NCI-H774 (cell line): ENCODE results near the gene LSAMP.
"Not testable (repeated sequence)": the region's sequence is repeated elsewhere in the genome, so short reads cannot be mapped to it uniquely, and the experiment has no call there.

Experiments used
- DNase-seq: peaks from one replicate; lab custom pipeline; 2025; lab: John Stamatoyannopoulos, UW

Gene LSAMP

GRCh38 chr3:116103868-116104530 is 341.3 kb downstream of the LSAMP start:
- no peak for DNase-seq

- no peak for DNase-seq
These were observed 343.2 kb downstream of the LSAMP start for GRCh38 chr3:116102037-116102436.

DNA sequence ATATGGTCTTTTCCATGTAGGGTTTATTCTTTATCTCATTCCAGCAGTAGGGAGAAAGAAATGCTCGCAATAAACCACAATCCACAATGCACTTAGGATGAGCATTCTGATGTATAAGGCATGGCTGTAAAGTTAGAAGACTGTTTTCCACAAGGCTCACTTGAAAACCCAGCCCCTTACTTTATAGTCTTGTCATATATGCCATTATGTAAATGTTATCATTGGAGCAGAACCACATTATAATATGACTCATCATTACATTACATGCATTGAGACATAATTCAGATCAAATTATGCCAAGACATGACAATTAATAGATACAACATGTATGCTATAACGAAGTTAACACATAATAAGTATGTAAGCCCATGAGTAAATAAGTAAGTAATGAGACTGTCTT is 348.1 kb downstream of the LSAMP start:
- DNase-seq: no peak

DNA sequence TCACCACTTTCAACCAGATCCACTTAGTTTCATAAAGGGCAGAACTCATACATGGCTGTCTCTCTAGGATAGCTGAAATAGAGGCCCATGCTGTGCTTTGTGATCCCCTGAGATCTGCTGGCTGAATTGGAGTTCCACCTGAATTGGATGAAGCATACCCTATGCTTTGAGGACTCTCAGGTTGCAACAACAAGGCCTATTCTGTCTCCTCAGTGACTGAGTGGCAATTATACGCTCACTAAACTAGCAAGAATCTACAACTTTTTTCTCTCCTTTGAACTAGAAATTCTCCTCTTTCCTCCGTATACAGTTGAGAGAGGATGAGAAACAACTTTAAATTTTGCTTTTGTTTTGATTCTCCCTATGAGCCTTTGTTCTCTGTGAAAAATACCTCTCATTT is 348.7 kb downstream of the LSAMP start:
- no peak for DNase-seq

DNA sequence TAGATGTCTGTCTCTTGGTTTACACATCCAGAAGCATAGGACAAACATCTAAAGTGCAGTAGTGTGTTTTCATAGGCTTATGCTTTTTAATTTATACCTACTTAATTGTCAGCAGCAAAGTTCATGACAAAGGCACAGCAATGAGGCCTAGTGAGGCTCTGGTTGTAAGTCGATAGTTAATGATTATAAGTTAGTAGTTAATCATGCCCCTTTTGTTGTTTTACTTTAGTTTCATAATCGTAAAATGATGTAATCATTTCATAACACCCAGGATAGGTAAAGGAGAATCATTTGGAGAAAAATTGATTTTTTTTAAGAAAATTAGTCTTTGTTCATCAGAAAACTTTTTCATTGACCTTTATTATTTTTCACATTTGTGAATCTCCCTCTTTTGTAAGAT is 351.9 kb downstream of the LSAMP start:
- DNase-seq: no peak

DNA sequence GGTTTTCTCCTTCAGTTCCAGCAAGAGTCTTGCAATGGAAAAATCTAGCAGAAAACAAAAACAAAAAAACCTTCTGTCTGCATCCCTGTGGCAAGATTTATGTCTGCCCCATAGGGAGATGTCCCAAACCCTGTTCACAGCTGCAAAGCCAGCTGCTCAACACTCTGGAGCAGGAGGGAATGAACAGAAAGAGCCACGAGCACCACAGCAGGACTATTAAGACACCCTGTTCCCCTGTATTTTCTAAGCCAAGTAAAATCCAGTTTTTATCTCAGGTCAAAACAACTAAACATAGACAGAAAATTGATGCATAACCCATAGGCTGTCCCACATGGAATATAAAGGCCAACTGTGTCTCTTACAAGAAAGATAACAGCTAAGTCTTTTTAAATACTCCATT is 357.9 kb downstream of the LSAMP start:
- no peak for DNase-seq

DNA sequence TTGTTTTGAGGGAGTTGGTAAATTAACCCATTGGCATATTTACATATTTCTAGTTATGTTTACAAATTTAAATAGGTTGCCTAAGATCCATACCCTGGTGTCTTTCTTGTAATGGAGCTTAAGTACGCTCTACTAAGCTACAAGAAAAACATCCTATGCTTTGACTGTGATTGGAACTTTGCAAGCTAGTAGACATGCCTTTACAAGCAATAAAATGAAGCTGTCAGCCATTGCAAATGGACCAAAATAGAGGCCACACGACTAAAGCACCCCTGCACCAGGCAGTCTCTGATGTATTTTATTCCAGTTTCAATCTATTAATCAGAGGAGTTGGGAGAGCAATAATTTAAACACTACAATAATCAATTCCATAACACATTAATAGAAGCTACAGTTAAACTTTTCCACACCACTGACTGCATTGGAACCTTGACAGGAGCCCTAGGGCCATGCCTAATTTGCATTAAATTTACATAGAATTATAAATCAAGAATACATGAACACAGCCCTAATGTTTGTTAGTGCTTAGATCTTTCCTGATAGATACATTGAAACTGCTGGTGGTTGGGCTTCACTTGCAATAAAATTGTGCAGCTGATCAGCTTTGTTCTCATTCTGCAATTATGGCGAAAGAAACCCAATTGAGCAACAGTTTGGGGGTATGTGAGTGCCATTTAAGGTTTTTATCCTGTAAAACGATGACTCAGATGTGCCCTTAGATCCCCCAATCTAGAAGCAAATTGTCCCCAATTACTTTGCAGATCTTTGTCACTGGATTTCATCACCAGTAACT is 360.1 kb downstream of the LSAMP start:
- no peak for DNase-seq

- no peak for DNase-seq
These were observed 361.6 kb downstream of the LSAMP start for GRCh38 chr3:116083683-116084082.

DNA sequence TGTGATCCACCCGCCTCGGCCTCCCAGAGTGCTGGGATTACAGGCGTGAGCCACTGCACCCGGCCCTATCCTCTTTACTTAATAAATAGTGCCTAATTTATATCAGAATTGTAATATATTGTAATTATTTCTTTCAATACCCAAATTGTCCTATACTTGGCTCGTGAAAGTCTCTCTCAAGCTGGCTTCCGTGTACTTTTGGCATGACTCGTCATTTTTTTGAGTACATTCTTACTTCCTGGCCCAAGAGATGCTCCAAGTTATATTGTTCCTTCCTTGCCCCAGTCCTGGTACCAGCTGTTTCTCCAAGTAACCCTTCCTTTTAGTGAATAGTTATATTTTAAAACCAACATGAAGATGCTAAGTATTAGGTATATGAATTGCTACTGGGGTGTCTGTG is 366.7 kb downstream of the LSAMP start:
- no peak for DNase-seq

GRCh38 chr3:116077557-116077956 is 367.7 kb downstream of the LSAMP start:
- DNase-seq: no peak

- DNase-seq: no peak
These were observed 368.2 kb downstream of the LSAMP start for GRCh38 chr3:116077059-116077458.

DNA sequence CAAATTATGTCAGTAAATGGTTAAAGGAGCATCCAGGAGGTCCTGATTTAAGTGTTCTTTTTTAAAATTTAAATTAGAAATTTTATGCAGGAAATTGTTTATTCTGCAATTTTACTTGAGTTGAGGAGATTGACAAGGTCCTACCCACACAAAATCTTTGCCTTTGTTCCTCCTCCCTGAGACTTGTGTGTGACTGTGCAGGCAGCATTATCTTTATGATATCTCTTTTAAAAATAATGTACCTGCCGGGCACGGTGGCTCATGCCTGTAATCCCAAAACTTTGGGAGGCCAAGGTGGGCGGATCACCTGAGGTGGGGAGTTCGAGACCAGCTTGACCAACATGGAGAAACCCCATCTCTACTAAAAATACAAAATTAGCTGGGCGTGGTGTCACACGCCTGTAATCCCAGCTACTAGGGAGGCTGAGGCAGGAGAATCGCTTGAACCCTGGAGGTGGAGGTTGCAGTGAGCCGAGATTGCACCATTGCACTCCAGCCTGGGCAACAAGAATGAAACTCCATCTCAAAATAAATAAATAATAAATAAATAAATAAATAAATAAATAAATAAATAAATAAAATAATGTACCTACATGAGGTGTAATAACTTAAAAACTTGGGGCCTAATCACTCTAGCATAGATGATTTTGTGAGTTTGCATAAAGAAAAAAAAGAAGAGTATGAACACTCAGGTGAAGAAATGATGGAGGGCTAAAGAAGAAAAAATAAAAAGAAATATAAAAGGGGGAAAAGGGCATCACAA is 374.6 kb downstream of the LSAMP start:
- not testable (repeated sequence) for DNase-seq

DNA sequence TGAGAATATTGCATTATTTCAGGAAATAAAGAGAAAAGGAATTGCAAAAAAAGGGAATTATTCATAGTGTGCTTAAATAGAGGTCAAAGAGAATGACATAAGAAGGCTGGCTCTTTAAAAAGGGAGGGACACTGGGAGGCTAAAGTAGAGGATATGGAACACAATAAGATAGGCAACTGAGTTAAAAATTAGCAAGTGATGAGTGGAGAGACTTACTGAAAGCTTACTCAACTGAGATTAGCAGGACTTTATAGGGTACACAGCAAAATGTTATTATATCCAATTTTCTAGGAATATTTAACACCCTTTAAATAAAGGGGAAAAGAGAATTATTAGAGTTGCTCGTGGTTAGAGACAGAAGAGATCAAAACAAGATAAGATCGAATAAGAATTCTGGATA is 375.2 kb downstream of the LSAMP start:
- DNase-seq: no peak

- DNase-seq: no peak
These were observed 376.3 kb downstream of the LSAMP start for GRCh38 chr3:116069024-116069423.

GRCh38 chr3:116067326-116067725 is 378.0 kb downstream of the LSAMP start:
- DNase-seq: no peak

DNA sequence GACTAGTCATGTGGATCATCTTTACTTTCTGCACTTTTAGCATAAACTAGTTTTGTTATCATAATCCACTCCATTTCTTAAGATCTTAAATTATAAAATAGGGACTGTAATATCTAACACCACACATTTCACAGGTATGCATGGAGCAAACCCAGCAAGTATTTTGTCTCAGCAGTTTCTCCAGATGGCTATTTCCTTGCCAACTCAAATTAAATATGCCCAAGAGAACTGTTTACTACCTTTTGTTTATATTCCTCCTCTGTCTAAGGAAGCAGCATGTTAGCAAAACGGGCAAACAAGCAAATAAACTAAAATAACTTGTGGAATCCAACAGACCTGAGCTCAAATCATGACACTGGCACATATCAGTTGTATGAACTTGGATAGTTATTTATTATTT is 379.8 kb downstream of the LSAMP start:
- DNase-seq: no peak

DNA sequence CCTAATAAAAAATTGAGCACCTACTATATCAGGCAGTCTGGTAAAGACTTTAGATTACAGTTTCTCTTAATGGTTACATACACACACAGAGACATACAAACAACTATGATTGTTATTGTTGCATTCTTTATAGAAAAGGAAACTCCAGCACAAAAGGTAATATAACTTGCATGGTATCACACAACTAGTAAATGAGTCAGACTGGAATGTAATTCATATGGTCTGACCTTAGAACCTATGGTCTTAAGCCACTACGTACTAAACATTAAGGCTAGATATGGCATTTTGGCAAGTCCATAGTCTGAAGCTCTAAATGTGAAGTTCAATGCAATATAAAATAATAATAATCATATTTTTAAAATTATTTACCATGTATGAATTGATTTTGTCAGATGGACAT is 380.6 kb downstream of the LSAMP start:
- no peak for DNase-seq

DNA sequence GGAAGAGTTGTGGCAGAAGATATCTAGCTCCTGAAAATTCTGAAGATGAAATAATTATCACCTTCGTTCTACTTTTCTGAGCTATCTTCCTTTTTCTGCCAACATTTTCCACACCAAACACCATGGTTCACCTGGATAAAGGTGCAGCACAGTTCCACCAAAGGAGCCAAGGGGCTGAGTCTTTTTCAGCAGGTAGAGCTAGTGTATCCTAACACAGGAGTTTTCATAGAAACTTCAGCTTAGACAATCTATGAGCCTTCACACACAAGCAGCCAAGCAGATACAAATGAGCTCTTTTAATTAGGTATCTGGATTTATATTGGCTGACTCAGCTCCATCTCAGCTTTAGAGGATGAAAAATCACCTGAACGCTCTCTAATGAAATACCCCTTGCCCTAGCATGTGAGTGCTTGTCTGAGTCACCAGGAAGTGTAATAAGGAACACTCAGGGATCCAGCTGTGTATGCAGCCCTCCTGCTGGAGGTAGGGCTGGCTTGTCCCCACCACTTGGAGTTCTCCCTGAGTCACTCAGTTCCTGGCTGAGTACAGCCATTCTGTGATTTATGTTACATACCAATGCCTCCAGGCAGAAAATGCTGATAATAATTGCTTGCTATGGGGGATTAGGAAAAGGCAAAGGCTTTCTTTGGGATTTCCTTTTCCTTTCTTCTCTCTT is 385.7 kb downstream of the LSAMP start:
- no peak for DNase-seq

- no peak for DNase-seq
These were observed 386.4 kb downstream of the LSAMP start for GRCh38 chr3:116058844-116059243.

- DNase-seq: no peak
These were observed 387.8 kb downstream of the LSAMP start for GRCh38 chr3:116057400-116058006.

DNA sequence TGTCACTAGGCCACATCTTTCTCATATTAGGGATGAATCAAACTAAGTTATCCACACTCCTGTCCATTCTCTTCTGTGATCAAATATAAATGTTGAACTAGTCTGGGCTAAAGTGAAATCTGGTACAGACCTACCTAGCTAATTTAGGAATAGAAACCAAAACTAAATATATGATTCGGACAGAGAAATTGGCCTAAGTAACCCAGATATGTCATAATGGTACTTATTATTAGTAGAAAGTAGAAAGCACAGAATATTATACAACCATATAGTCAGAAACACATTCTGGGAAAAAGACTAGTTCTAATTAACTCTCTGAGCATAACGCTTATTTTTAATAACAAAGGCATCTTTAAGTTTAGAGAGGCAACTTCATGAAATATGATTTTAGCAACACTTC is 389.0 kb downstream of the LSAMP start:
- DNase-seq: no peak

GRCh38 chr3:116053017-116053416 is 392.3 kb downstream of the LSAMP start:
- no peak for DNase-seq
